ENCODE measurements around the gene SLC6A11. TPM values are rescaled to one million over a fixed set of nuclear protein-coding genes. Genes with fewer than 3 reads are reported as not detected.

Gene SLC6A11
- total RNA-seq, 1 experiment from 2014 or later: not detected

DNA sequence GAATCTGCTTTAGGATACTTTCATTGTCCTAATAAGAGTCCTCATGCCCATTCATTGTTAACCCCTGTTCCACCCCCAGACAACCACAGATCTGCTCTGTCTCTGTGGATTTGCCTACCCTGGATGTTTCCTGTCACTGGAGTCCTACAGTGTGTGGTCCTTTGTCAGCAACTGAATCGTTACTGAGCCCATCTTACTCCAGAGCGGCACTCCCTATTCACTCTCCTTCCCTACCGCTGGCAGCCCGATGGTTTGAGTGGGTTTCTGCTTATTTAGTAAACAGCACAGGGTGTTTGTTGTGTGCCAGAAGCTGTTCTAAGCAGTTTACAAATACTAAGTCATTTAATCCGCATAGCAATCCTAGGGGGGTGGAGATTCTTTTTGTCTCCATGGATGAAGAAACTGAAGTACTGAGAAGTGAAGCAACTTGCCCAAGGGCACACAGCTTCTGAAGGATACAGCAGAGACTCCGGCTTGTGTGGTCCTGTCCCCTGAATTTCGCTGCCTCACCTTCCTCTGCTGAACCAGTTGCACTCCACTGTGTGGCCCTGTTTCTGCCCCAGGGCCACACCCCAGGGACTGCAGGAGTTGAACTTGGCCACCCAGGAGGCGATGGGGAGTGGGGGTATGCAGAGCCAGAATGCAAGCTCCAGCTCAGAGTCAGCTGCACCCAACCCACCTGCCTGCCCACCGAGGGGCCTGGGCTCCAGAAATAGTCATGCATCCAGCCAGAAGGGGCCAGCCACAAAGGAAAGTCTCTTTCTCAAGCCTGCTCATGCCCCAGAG, 120.0 kb downstream of the SLC6A11 start:
- no peaks in the 10 kb centered on the region for H3K79me2 ChIP-seq (ENCODE audit: low read length)
- H2AFZ ChIP-seq (ENCODE audit: low read length): no peak overlapping the region
- no peaks in the 10 kb centered on the region for H3K27me3 ChIP-seq (ENCODE audit: low read length)
- H3K9me2 ChIP-seq (replicated peaks; ENCODE audit: insufficient read depth, low read length): no peaks in the 10 kb centered on the region
- H4K20me1 ChIP-seq (ENCODE audit: insufficient read depth, low read depth, low read length): 0 out of 2 replicates have a peak, but pooled peaks cover 3% of the 10 kb centered on the region
- H3K36me3 ChIP-seq (ENCODE audit: insufficient read depth, low read length): no peaks in the 10 kb centered on the region
- DNase-seq: no peak
- no peak overlapping the region for H3K4me3 ChIP-seq (ENCODE audit: low read length)
- H3K4me2 ChIP-seq (ENCODE audit: low read depth, low read length, poor library complexity, severe bottlenecking): no peak overlapping the region
- no peaks in the 10 kb centered on the region for H3K4me1 ChIP-seq (ENCODE audit: low read length)
- no peak overlapping the region for H3K9ac ChIP-seq (ENCODE audit: low read length)
- no peaks in the 10 kb centered on the region for H3K9me3 ChIP-seq (ENCODE audit: low read length)
- H3K27ac ChIP-seq (ENCODE audit: low read length): no peak overlapping the region

DNA sequence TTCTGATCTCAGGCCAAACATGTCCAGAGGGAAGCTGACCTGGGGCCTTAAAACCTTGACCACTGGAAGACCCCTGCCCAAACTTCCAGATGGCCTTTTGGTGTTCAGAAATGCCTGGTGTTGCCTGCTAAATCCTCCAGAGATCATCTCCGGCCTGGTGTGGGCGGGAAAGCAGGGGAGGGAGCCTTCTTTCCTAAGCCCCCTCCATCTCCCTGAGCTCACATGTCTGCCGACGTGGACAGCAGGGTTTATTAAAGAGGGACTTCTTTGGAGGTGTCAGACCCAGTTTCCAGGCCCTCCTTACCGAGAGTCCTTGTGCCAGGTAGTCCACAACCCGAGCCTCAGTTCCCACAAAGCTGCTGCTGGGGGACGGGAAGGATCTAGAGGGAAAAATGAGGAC, 120.7 kb downstream of the SLC6A11 start:
- Histone ChIP-seq H3K9me3 (ENCODE audit: low read length) (no peaks in the 10 kb centered on the region), H3K79me2 (ENCODE audit: low read length) (no peaks in the 10 kb centered on the region), H3K9ac (ENCODE audit: low read length) (no peak overlapping the region), H3K4me2 (ENCODE audit: low read depth, low read length, poor library complexity, severe bottlenecking) (no peak overlapping the region), H4K20me1 (ENCODE audit: insufficient read depth, low read depth, low read length) (0 out of 2 replicates have a peak, but pooled peaks cover 3% of the 10 kb centered on the region), H3K9me2 (replicated peaks; ENCODE audit: insufficient read depth, low read length) (no peaks in the 10 kb centered on the region), H3K27ac (ENCODE audit: low read length) (no peak overlapping the region), H2AFZ (ENCODE audit: low read length) (no peak overlapping the region), H3K27me3 (ENCODE audit: low read length) (no peaks in the 10 kb centered on the region), H3K4me1 (ENCODE audit: low read length) (no peaks in the 10 kb centered on the region), H3K36me3 (ENCODE audit: insufficient read depth, low read length) (no peaks in the 10 kb centered on the region), H3K4me3 (ENCODE audit: low read length) (no peak overlapping the region)
- no peak for DNase-seq

DNA sequence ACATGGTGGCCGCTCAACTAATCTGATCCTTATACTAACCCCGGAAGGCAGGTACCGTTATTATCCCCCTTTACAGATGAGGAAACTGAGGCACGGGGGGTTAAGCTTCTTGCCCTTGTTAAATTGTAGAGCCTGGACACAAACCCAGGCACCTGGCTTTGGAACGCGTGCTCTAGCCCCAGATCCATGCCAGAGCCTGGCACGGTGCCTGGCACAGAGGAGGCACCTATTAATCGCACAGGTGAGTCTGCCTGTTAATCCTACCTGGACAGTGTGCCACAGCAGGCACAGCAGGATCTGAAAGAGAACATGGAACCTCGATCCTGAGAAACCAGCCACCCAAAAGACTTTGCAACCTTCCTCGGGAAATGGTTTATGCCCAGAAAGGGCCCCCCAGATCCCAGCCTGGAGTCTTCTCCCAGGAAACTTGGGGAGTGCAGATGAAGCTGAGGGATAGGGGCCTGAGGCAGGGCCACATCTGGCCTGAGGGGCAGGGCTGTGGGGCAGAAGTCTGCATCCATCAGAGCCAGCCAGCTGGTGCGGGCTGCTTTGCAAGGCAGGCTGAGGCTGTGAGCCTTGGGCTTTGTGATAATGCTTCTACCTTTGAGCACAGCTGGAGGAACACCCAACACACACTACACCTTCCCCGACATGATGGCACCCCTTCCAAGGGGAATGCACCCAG, 121.3 kb downstream of the SLC6A11 start:
- no peak overlapping the region for H3K27ac ChIP-seq (ENCODE audit: low read length)
- no peaks in the 10 kb centered on the region for H3K27me3 ChIP-seq (ENCODE audit: low read length)
- 0 out of 2 replicates have a peak, but pooled peaks cover 3% of the 10 kb centered on the region for H4K20me1 ChIP-seq (ENCODE audit: insufficient read depth, low read depth, low read length)
- no peaks in the 10 kb centered on the region for H3K9me3 ChIP-seq (ENCODE audit: low read length)
- H3K9ac ChIP-seq (ENCODE audit: low read length): no peak overlapping the region
- no peak overlapping the region for H3K4me3 ChIP-seq (ENCODE audit: low read length)
- no peaks in the 10 kb centered on the region for H3K36me3 ChIP-seq (ENCODE audit: insufficient read depth, low read length)
- H3K4me2 ChIP-seq (ENCODE audit: low read depth, low read length, poor library complexity, severe bottlenecking): no peak overlapping the region
- H2AFZ ChIP-seq (ENCODE audit: low read length): no peak overlapping the region
- H3K79me2 ChIP-seq (ENCODE audit: low read length): no peaks in the 10 kb centered on the region
- H3K9me2 ChIP-seq (replicated peaks; ENCODE audit: insufficient read depth, low read length): no peaks in the 10 kb centered on the region
- DNase-seq: no peak
- no peaks in the 10 kb centered on the region for H3K4me1 ChIP-seq (ENCODE audit: low read length)

DNA sequence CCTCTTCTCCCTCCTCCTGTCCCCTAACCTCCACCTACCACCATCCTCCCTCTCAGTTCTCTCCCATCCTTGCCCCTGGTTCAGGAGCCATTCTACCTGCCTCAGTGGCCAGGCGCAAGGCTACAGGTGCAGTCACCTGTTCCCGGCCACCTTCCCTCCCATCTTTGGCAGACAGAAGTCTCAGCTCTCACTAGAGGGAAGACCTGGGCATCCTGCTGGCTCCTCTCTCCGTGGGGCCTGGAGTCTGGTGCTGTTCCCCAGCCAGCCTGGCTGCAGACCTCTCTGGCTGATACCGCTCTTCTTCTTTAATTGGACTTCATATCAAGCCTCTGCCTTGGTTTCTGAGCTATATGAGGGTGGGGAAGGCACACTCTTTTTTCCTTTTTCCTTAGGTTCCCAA, 123.5 kb downstream of the SLC6A11 start:
- Histone ChIP-seq H3K79me2 (ENCODE audit: low read length) (no peaks in the 10 kb centered on the region), H3K36me3 (ENCODE audit: insufficient read depth, low read length) (no peaks in the 10 kb centered on the region), H3K27me3 (ENCODE audit: low read length) (no peaks in the 10 kb centered on the region), H2AFZ (ENCODE audit: low read length) (no peak overlapping the region), H3K9ac (ENCODE audit: low read length) (no peak overlapping the region), H3K9me2 (replicated peaks; ENCODE audit: insufficient read depth, low read length) (no peaks in the 10 kb centered on the region), H3K4me1 (ENCODE audit: low read length) (no peaks in the 10 kb centered on the region), H3K9me3 (ENCODE audit: low read length) (no peaks in the 10 kb centered on the region), H3K4me3 (ENCODE audit: low read length) (no peak overlapping the region), H3K27ac (ENCODE audit: low read length) (no peak overlapping the region), H3K4me2 (ENCODE audit: low read depth, low read length, poor library complexity, severe bottlenecking) (no peak overlapping the region), H4K20me1 (ENCODE audit: insufficient read depth, low read depth, low read length) (no peaks in the 10 kb centered on the region)
- DNase-seq: no peak

DNA sequence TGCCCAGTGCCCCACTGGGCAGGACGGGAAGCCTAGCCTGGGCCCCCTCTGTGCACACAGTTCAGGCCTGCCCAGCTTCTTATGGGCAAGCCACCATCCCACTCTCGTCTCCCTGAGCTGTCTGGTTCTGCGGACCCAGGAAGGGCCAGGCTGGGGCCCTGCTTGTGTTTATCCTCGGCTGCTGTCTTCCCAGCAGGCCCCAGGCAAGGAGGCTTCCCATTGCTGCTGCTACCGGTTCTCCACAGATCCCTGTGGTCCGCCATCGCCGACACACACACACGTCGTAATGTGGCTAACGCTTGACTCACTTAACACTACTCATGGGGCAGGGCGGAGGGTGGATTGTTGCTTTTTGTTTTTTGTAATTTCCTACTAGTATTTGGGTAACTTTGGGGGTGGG, 124.1 kb downstream of the SLC6A11 start:
- Histone ChIP-seq H4K20me1 (ENCODE audit: insufficient read depth, low read depth, low read length) (no peaks in the 10 kb centered on the region), H3K36me3 (ENCODE audit: insufficient read depth, low read length) (no peaks in the 10 kb centered on the region), H3K9me2 (replicated peaks; ENCODE audit: insufficient read depth, low read length) (no peaks in the 10 kb centered on the region), H3K79me2 (ENCODE audit: low read length) (no peaks in the 10 kb centered on the region), H3K4me1 (ENCODE audit: low read length) (no peaks in the 10 kb centered on the region), H3K4me2 (ENCODE audit: low read depth, low read length, poor library complexity, severe bottlenecking) (no peak overlapping the region), H3K9me3 (ENCODE audit: low read length) (no peaks in the 10 kb centered on the region), H3K4me3 (ENCODE audit: low read length) (no peak overlapping the region), H2AFZ (ENCODE audit: low read length) (no peak overlapping the region), H3K27me3 (ENCODE audit: low read length) (no peaks in the 10 kb centered on the region), H3K9ac (ENCODE audit: low read length) (no peak overlapping the region), H3K27ac (ENCODE audit: low read length) (no peak overlapping the region)
- DNase-seq: no peak

DNA sequence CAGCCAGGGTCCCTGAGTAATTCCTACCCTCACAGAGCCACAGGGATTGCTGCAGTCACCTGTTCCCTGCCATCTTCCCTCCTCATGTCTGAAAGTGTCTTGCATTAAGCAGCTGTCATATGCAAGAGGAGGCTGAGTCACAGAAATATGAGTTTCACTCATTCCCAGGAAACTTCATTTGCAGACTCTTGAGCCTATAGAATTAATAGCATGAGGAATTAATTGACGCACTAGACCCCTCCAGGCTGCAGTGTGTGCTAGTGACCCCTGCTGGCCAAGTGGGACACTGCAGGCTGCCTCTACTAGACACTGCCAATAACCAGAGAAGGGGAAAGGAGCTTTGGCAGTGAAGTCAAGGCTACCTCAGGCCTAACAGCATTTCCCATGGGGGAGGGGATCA, 125.9 kb downstream of the SLC6A11 start:
- Histone ChIP-seq H3K36me3 (ENCODE audit: insufficient read depth, low read length) (no peaks in the 10 kb centered on the region), H3K9me3 (ENCODE audit: low read length) (no peaks in the 10 kb centered on the region), H4K20me1 (ENCODE audit: insufficient read depth, low read depth, low read length) (no peaks in the 10 kb centered on the region), H3K4me2 (ENCODE audit: low read depth, low read length, poor library complexity, severe bottlenecking) (no peak overlapping the region), H3K4me1 (ENCODE audit: low read length) (no peaks in the 10 kb centered on the region), H3K27ac (ENCODE audit: low read length) (no peak overlapping the region), H3K9ac (ENCODE audit: low read length) (no peak overlapping the region), H3K4me3 (ENCODE audit: low read length) (no peak overlapping the region), H3K79me2 (ENCODE audit: low read length) (no peaks in the 10 kb centered on the region), H2AFZ (ENCODE audit: low read length) (no peak overlapping the region), H3K9me2 (replicated peaks; ENCODE audit: insufficient read depth, low read length) (no peaks in the 10 kb centered on the region), H3K27me3 (ENCODE audit: low read length) (no peaks in the 10 kb centered on the region)
- DNase-seq: peak; percentile 74

DNA sequence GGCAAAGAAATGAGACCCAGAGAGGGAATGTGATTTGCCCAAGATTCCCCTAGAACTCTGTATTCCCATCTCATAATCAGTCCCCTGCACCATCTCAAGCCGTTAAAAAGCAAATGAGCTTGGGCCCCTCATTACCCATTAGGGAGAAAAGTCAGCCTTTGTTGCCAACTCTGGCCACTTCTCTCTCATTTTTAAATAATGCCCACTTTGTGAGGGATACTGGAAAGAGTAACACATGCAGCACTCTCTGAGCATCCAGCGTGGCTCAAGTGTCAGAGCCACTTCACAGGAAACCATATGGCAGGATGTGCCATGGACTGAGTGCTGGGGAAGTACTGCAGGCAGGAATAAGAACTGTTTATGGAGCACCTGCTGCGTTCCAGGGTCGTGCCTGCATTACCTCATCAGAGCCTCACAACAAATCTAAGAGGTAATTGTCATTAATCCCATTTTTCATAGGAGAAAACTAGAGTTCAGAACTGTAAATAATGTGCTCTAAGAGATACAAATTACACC, 126.7 kb downstream of the SLC6A11 start:
- Histone ChIP-seq H2AFZ (ENCODE audit: low read length) (no peak overlapping the region), H3K27ac (ENCODE audit: low read length) (no peak overlapping the region), H3K4me2 (ENCODE audit: low read depth, low read length, poor library complexity, severe bottlenecking) (no peak overlapping the region), H3K4me3 (ENCODE audit: low read length) (no peak overlapping the region), H3K27me3 (ENCODE audit: low read length) (no peaks in the 10 kb centered on the region), H3K9ac (ENCODE audit: low read length) (no peak overlapping the region), H4K20me1 (ENCODE audit: insufficient read depth, low read depth, low read length) (no peaks in the 10 kb centered on the region), H3K9me2 (replicated peaks; ENCODE audit: insufficient read depth, low read length) (no peaks in the 10 kb centered on the region), H3K4me1 (ENCODE audit: low read length) (no peaks in the 10 kb centered on the region), H3K36me3 (ENCODE audit: insufficient read depth, low read length) (no peaks in the 10 kb centered on the region), H3K9me3 (ENCODE audit: low read length) (no peaks in the 10 kb centered on the region), H3K79me2 (ENCODE audit: low read length) (no peaks in the 10 kb centered on the region)
- DNase-seq: no peak

DNA sequence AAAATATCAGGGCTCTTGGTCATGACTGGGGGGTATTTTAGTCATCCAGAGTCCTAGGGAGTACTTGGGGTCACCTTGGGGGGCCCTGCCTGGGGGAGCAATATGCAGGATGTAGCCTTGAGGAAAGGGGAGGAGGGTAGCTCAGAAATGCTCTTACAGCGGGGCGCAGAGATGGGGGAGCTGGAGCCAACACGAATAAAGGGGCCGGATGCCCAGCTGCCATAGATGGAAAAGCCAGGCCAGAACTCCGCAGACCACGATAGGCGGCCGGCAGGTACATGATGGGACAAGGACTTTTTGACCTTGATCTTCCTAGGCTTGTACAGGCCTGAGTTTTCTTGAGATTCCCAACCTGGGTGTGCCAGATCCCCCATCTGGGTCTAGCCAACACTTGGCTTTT, 128.8 kb downstream of the SLC6A11 start:
- Histone ChIP-seq H3K9ac (ENCODE audit: low read length) (no peak overlapping the region), H3K79me2 (ENCODE audit: low read length) (no peaks in the 10 kb centered on the region), H3K36me3 (ENCODE audit: insufficient read depth, low read length) (no peaks in the 10 kb centered on the region), H3K27me3 (ENCODE audit: low read length) (no peaks in the 10 kb centered on the region), H3K4me2 (ENCODE audit: low read depth, low read length, poor library complexity, severe bottlenecking) (no peak overlapping the region), H2AFZ (ENCODE audit: low read length) (no peak overlapping the region), H3K4me3 (ENCODE audit: low read length) (no peak overlapping the region), H4K20me1 (ENCODE audit: insufficient read depth, low read depth, low read length) (no peaks in the 10 kb centered on the region), H3K9me2 (replicated peaks; ENCODE audit: insufficient read depth, low read length) (no peaks in the 10 kb centered on the region), H3K4me1 (ENCODE audit: low read length) (no peaks in the 10 kb centered on the region), H3K27ac (ENCODE audit: low read length) (no peak overlapping the region), H3K9me3 (ENCODE audit: low read length) (no peaks in the 10 kb centered on the region)
- DNase-seq: no peak

Measured in Karpas-422 (cell line).